Activated gamma-delta T cell (primary cell): ENCODE data around the gene SH3RF3.
"Not testable (repeated sequence)": the region's sequence is repeated elsewhere in the genome, so short reads cannot be mapped to it uniquely, and the experiment has no call there.

Source experiments
- DNase-seq: peaks from one replicate; lab custom pipeline; 2025; lab: John Stamatoyannopoulos, UW
- total RNA-seq, 2 donors: gene quantifications; one replicate each; lab custom pipeline; 2026; lab: John Stamatoyannopoulos, UW

Gene SH3RF3
- 1.4 to 6.7 reads per million in 2 donors for total RNA-seq

GRCh38 chr2:109128616-109129355 lies at the start of gene SH3RF3:
TSS of gene SH3RF3 (plus strand) at chr2:109129205.
- peak; percentile 10 for DNase-seq

GRCh38 chr2:109079590-109079989 lies 49.4 kb upstream of the SH3RF3 start:
- no peak for DNase-seq

DNA sequence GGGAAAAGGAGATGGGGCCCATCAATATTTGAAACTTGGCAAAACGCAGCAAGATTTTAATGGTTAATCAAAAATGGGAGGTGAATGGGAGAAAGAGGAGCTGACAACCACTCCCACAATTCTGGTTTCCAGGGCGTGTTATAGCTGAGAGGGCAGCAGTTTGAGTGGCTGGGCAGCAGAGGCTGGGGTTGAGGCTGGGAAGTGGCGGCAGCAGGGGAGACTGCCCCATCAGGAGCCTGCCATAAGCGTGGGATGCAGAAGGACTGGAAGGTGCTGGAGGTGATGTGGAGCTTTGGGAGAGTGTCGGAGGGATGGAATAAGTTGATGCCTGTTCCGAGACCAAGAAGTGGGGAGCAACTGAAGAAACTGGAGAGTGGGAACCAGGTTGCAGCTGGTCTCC lies 48.9 kb upstream of the SH3RF3 start:
- no peak for DNase-seq

DNA sequence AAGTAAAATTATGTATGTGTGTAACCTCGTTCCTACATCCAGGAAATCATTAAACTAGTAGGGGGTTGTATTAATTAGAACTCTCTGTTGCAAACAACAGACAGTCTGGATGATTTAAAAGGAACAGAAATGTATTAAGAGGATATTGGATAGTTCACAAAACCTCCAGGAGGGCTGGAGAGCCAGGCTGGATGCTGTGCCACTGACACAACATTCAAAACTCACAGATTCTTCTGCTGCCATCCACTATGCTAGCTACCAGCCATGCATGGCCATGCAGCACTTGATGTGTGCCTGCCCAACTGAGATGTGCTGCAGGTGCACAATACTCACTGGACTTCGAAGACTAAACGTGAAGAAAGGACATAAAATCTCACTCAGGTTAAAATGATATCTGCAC lies 48.2 kb upstream of the SH3RF3 start:
- DNase-seq = no peak

DNA sequence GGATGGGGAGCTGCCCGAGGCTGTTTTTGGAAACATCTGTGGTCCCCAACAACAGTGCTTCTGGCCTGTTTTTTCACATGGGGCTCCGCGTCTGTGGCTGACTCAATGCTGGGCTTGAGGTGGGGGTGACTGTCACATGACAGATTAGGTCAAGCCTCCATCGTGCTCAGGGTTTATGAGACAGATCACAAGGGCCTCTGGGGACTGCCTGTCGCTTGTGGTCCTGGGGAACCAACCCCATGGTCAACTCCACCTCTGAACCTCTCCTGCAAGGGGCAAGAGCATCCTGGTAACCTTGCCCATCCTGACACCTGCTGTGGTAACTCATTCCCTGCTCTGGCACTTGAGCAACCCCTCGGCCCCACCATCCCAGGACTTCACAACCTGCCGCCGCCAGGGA lies 47.6 kb upstream of the SH3RF3 start:
- DNase-seq = no peak

GRCh38 chr2:109083771-109084170 lies 45.2 kb upstream of the SH3RF3 start:
- no peak for DNase-seq

GRCh38 chr2:109084341-109084740 lies 44.7 kb upstream of the SH3RF3 start:
- DNase-seq = no peak

- no peak for DNase-seq
These were observed 42.9 kb upstream of the SH3RF3 start for GRCh38 chr2:109085912-109086742.

DNA sequence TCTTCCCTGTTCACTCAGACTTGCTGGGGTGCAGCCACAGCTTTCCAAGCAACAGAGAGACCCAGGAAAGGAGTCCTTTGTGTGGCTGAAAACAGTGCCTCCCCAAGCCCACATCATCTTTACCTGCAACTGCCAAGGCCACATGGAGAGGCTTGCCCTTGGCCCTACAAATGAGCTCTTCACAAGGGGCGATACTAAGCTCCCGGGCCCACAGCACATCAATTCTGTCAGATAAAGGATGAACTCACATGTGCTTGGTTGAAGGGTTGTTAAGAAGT lies 42.3 kb upstream of the SH3RF3 start:
- DNase-seq = no peak

GRCh38 chr2:109087055-109087663 lies 41.8 kb upstream of the SH3RF3 start:
- no peak for DNase-seq

DNA sequence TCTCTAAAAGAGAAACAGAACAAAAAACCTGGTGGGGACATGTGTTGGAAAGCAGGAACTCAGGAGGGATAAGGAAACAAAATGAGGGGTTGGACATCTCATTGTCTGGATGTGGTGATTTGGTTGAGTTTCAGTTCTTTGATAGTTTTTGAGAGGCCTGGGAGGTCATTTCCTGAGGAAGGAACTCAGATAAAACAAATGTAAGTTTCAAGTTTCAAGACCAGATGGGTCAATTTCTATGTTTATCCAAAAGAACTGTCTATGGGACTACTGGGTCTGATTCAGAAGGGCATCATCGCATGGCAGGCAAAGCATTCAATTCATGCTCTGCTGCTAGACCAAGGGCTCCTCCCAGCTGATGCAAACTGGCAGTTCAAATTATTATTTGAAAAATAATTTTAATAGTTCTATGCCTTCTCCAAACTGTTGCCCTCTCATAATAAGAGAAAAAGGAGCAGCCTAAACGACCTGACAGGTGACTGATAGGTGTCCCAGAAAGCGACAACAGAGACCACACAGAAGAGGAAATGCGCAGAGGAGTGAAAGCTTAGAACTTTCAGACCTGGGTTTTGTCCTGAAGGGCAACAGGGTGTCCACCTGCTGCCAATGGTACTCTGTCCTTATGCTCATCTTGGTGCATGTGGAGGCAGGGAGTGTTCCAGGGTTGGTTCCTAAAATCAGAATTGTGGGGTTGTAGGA lies 39.3 kb upstream of the SH3RF3 start:
- DNase-seq = no peak

DNA sequence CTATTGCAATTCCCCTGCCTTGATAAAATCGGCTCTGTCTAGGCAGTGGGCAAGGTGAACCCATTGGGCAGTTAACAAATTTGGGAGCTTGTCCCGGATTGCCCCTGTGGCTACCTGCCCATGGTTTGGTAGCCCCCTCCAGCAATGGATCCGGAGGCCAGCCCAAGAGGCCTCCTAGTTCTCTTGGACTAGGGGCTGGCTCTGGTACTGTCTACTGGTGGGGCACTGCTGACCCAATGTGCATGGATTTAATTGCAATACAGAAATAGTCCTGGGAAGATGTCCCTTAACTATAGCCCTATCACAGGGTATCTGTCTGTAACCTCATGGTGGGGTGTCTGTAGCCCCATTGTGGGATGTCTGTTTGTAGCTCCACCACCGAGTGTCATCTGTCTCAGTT lies 37.5 kb upstream of the SH3RF3 start:
- no peak for DNase-seq

DNA sequence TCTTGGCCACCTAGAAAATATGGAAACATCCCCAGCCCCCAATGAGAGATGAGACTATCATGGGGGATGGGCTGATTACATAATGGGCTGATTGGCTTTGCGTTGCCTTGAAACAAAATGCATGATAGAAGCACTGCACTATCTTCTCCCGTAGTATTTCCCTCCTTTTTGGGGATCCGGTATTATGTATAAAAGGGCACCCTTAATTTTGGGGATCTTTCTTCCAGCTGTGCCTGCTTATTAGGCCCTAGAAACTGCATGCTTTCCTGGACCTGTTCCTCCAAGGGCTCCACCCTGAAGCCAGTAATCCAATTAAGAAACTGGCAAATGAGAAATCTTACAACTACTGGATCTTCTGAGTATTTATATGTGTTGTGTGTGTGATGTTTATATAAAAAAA lies 34.9 kb upstream of the SH3RF3 start:
- no peak for DNase-seq

DNA sequence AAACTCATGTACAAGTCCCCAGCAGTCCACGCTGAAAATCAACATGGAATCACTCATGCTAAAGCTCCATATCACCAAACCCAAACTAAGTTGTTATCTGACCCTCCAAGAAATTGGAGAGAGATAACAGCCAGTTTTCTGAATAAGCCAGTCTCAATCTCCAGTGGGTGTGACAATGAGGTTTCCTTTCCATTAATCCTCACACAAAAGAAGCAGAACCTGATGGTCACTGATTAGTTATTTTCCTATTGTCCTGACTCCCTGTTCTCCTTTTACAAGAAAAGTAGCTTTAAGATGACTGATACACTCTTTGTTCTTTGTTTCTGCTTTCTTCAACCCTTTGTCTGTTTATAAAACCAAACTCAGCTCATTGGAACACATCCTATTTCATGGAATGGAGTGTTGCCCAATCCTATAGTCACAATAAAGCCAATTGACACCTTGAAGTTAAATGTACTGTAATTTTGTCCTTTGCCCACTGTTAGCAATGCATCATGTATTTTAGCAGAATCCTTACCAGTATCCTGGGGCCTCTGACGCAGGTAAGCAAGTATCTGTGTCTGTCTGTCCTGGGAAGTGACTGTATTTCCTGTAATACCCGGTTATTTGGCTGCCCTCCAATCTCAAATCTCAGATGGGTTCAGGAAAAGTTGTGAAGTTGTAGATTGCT lies 30.6 kb upstream of the SH3RF3 start:
- no peak for DNase-seq

DNA sequence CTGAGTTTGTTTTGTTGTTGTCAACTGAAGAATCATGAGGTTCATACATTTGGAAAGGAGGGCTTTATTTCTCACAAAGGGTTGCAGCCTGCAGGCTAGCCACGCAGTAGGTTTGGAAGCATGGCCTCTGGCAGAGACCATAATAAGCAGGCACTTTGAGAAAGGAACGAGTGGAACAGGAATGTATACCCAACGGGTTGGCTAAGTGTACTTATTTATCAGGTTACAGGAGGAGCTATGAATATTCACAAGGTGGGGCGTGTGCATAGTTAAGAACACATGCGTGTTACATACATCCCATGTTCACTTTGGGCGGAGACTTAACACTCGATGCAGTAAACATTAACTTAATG lies 30.1 kb upstream of the SH3RF3 start:
- DNase-seq = no peak

DNA sequence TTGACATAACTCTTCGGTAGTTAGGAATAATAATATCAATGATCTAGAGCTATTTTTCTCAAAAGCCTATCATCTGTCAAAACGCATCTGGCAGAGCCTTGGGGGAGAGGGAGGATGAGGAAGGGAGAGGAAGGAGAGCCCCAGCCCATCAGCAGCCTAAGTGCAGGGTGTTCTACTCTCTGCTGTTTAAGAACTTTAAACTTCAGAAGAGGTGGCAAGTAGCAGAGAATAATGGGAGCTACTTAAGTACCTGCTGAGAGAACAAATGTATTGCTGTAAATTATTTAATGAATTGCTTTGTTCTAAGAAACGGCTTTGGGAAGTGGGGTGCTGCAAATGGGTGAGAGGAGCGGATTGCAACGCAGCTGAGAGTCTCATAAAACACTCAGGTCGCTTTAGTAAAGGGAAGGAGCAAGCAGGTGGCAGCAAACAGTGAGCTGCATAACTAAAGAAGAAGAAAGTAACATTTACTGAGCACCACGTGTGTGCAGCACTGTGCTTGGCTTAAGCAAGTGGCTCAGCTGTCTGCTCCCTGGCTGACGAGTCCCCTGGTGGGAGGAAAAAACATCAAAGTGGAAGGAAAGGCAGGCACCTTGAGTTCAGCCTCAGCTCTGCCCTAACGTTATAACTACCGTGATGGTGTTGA lies 26.3 kb upstream of the SH3RF3 start:
- DNase-seq = no peak

GRCh38 chr2:109105113-109105512 lies 23.9 kb upstream of the SH3RF3 start:
- no peak for DNase-seq

DNA sequence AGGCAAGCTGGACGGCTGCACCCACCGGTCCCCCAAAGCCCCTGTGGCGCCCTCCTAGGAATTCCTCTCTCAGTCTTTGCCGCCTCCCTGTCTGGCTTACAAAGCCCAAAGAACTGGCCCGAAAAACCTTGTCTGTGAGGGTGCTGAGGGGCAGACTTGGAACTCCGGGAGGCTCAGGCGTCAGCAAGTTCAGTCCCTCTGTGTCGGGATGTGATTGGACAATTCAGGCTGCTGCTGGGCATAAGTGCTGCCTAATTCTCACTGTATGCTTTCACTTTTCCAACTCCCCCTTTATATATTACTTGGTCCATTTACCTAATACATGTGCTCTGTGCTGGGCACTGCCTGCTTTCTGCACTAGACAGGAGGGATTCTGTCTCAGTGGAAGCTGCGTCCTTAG lies 20.3 kb upstream of the SH3RF3 start:
- no peak for DNase-seq

GRCh38 chr2:109109342-109109741 lies 19.7 kb upstream of the SH3RF3 start:
- DNase-seq = no peak

DNA sequence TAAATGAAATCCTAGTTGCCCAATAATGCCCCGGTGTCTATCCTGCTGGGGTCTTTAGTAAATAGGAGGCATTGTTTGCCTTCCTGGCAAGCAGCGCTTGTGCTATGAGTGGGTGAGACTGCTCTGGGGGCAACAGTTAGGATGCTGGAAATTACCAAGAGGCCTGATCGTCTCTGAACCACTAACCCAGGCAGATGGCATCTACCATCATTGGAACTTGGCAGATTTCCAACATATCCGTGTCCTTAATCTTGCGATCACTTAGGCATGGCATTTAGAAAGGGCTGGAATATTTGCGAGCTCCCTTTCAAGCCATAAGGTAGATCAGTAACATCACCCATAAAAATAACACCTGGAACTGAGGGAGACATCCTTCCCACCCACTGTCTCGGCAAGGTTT lies 18.8 kb upstream of the SH3RF3 start:
- no peak for DNase-seq

- not testable (repeated sequence) for DNase-seq
These were observed 11.8 kb upstream of the SH3RF3 start for GRCh38 chr2:109117181-109117580.

DNA sequence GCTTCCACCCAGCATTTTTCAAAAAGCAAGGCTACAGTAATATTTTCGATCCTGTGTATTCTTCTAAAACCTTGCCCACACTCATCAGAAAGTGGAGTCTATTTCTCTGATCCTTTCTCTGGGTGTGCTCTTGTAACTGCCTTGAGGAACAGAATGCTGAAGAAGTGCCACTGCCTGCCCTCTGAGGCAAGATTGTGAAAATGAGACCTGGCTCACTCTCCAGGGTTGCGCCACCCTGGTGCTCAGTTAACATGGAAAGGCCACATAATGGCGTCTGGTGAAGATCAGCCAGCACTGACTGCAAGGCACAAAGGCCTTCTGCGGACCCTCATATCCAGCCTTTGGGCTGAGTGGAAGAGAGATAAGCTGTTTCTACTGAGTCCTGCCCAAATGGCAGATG lies 11.2 kb upstream of the SH3RF3 start:
- no peak for DNase-seq
